Lower lobe of right lung (tissue), 2 donors: ENCODE data around the gene PPP1R27. TPM values are rescaled to one million over a fixed set of nuclear protein-coding genes. Genes with fewer than 3 reads are reported as not detected.

ENCODE experiments used
- ATAC-seq, 2 donors: fragments of 200-7000 bp; cut with Tn5 transposase; one replicate each; pipeline ENCODE4 v1.9.1; 2020 to 2022; ENCODE audit warnings: mild to moderate bottlenecking in 2 of 2, moderate library complexity in 2 of 2
- DNase-seq: peaks from one replicate; pipeline ENCODE4 v3.0.0-alpha.2; 2020
- H3K27ac ChIP-seq: fragments of 200-600 bp; one replicate; pipeline ENCODE4 v1.8.0; 2022
- H3K27me3 ChIP-seq: fragments of 200-600 bp; one replicate; pipeline ENCODE4 v1.8.0; 2022; ENCODE audit warnings: low read depth
- H3K36me3 ChIP-seq: fragments of 200-600 bp; one replicate; pipeline ENCODE4 v1.8.0; 2022; ENCODE audit warnings: mild to moderate bottlenecking
- H3K4me1 ChIP-seq: fragments of 200-600 bp; one replicate; pipeline ENCODE4 v1.8.0; 2022
- H3K4me3 ChIP-seq: fragments of 200-600 bp; one replicate; pipeline ENCODE4 v1.8.0; 2022; ENCODE audit warnings: mild to moderate bottlenecking
- H3K9me3 ChIP-seq: fragments of 200-600 bp; one replicate; pipeline ENCODE4 v1.8.0; 2022
- CTCF ChIP-seq: fragments of 200-600 bp; IDR thresholded peaks from one replicate; pipeline ENCODE4 v1.8.0; 2022; ENCODE audit warnings: antibody characterized with exemption, mild to moderate bottlenecking
- intact Hi-C: fragments of 100-400 bp; cut with DNase I; formaldehyde crosslinking; loops from one replicate; pipeline ENCODE4 v1.11.0; 2022
- total RNA-seq: library from RNA; stranded (reverse); fragmentation: NEBNext Ultra II Directional; extraction: Animal tissue kit (Norgen Biotek cat#: 25700); gene quantifications from one replicate; pipeline ENCODE4 v1.2.1, GENCODE V29; 2021
- donor health status: DM: no; HTN: yes; CAD: no; lungs with severe emphysema.

The PPP1R27 gene
- total RNA-seq, 1 donor from 2014 or later, result not detected

DNA sequence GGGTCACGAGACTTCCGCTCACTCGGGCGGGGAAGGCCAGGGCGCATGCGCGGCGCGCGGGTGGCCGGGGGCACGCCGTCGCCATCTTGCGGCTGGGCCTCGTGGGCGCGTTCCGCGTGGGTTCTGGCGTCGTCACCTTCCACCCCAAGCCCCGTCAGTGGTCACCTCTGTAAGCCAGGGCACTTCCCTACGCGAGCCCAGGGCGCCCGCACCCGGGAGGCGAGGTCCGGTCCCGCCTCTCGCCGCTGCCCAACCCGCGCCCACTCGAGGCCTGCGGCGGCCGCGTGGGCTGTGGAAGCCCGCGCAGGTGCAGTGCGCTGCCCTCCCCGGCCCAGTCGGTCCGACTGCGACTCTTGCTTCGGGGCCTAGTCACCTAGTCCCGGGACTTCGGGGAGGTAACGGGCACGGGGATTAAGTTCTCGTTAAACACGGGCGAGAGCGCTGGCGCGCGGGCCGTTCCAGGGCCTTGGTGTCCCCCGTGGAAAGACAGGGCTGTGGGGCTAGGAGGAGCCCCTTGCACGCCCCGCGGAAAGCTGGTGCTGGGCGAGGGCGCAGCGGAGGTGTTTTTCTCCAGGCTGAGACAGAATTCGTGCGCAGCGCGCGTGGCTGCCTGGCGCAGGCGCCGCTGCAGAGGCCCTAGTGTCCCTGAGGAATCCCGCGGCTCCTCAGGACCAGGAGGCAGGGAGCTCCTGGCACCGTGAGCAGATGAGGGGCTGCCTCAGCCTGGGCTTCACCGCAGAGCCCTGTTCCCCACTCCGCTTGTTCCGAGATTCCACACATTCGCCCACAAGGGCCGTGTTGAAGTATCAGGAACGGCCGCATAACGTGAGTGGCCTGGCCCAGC, 36.8 kb upstream of the PPP1R27 start:
- DNase-seq (peak; percentile 96), ATAC-seq (peak; percentile 58 to 82)
- intact Hi-C loops, result no loop called here
- Histone ChIP-seq H3K27ac (peak overlapping the region; percentile 97), H3K27me3 (no peaks in the 10 kb centered on the region), H3K36me3 (peaks cover 34% of the 10 kb centered on the region), H3K4me1 (peaks cover 52% of the 10 kb centered on the region), H3K4me3 (peak overlapping the region; percentile 72), H3K9me3 (no peaks in the 10 kb centered on the region)
- peak; percentile 43 for TF ChIP-seq CTCF

DNA sequence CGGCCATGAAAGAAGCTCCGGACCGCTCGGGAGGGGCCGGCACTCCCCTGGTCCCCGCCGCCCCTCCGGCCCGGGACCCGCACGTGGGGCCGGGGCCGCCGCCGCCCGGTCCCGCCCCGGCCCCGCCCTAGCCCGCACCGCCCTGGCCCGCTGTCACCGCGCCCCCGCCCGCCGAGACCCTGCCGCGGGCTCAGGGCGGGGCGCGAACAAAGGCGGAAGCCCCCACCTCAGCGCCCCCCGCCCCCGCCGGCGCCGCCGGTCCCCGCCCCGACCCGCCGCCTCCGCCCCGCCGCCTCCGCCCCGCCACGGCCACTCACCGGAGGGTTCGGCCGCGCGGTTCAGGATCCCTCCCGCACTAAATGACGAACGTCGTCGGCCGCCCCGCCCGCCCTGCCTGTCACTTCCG, 36.1 kb upstream of the PPP1R27 start, which contains the start of gene ARHGDIA:
Gene ARHGDIA, minus strand, starts transcription at position 357 of the 406 bp plus-strand sequence. CDS start 1,407 bp downstream, outside the sequence.
- Histone ChIP-seq H3K27me3 (no peaks in the 10 kb centered on the region), H3K36me3 (peaks cover 39% of the 10 kb centered on the region), H3K4me1 (peaks cover 58% of the 10 kb centered on the region), H3K4me3 (peak within 1 kb of the TSS; percentile 72), H3K9me3 (no peaks in the 10 kb centered on the region), H3K27ac (peak within 1 kb of the TSS; percentile 97)
- ATAC-seq (peak in 1 of 2 donors; percentile 83), DNase-seq (no peak)
- no peak for TF ChIP-seq CTCF
- intact Hi-C loops, result no loop called here

DNA sequence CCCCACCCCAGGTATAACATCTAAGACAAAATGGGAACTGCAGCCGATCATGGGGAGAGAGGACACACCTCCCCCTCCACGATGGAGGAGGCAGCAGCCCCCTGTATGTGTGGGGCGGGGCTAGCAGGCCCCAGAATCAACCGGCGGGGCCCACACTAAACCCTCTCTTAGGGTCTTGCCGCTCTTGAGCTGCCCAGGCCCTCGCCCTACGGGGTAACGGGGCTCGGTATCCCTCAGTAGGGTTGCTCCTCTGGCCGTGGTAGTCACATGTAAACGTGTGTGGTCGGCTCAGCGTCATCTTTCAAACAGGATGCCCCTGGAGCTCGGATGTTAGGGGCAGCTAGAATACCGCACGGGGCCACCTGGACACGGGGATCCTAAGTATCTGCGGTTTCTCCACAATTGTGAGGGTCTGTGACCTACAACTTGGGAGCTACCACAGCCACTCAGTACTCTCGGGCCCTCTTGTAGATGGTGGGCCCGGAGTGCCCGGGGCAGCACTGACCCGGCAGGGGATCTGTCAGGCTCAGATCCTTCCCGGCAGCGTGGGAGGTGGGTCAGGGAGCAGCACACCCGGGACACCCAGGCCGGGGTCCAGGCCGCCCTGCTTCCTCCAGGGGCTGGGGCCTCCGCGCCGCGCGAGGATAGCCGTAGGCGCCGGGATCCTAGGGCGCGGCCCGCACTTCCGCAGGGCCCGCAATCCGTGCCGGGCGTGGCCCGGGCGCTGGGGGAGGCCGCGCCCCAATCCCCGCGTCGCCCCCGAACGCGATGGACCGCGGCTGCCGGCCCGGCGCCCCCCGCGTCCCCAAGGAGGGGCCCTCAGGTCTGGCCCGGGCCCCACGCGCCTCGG, 35.5 kb upstream of the PPP1R27 start:
- Histone ChIP-seq H3K4me3 (peak overlapping the region; percentile 72), H3K4me1 (peaks cover 63% of the 10 kb centered on the region), H3K36me3 (peaks cover 44% of the 10 kb centered on the region), H3K9me3 (no peaks in the 10 kb centered on the region), H3K27ac (peak overlapping the region; percentile 97), H3K27me3 (no peaks in the 10 kb centered on the region)
- ATAC-seq (peak; percentile 20 to 31), DNase-seq (peak; percentile 78)
- intact Hi-C loops, result no loop called here
- TF ChIP-seq CTCF, result no peak

- ATAC-seq (peak; percentile 14 to 17), DNase-seq (no peak)
- intact Hi-C loops, result no loop called here
- peaks cover 63% of the 10 kb centered on the region for H3K4me1 ChIP-seq
- peak; percentile 90 for TF ChIP-seq CTCF
- peak overlapping the region; percentile 97 for H3K27ac ChIP-seq
- no peaks in the 10 kb centered on the region for H3K27me3 ChIP-seq
- peak overlapping the region; percentile 72 for H3K4me3 ChIP-seq
- H3K9me3 ChIP-seq, result no peaks in the 10 kb centered on the region
- H3K36me3 ChIP-seq, result peaks cover 52% of the 10 kb centered on the region
Observed at GRCh38 chr17:81869221-81870130, 34.6 kb upstream of the PPP1R27 start.
